NCI-H2081 (cell line): ENCODE measurements around the gene FGD1.

Experiments
- DNase-seq, 2 experiments: peaks; one replicate each; lab custom pipeline; 2025; lab: John Stamatoyannopoulos, UW

The FGD1 gene

DNA sequence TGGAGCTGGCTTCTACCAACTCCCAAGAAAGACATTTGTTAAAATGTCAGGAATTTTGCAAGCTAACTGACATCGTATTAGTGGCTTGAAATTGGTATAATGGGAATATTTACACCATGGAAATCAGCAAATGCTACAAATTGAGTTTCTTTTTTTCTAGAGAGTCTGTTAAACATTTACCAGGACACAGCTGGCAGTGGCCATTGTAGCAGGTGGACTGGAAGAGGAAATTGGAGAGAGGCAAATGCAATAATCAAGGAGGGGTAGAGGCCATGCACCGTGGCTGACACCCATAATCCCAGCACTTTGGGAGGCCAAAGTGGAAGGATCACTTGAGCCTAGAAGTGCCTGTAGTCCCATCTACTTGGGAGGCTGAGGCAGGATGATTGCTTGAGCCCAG is 88.8 kb downstream of the FGD1 start:
- no peak for DNase-seq

DNA sequence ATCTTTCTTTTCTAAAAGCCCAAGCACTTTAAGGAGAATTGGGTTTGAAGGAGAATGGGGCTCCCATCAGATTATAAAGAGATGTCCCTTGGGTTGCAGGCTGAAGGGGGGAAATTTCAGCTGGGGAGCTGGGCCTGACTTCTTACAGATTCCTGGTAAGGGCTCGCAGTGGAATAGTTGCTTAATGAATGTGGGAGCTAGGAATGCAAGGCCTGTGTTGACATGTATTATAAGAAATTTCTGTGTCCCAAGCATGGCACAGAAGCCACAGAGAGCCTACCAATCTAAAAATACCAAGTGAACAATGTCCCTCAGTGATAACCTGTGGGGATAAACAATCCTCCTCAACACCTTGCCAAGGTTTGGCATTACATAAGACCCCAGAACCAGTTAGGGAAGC is 98.9 kb downstream of the FGD1 start:
- no peak for DNase-seq
